Measurements from ENCODE around the gene PFN1. TPM values are rescaled to one million over a fixed set of nuclear protein-coding genes. Genes with fewer than 3 reads are reported as not detected.
A peak's percentile ranks its signal among the peaks of the same experiment; 100 is the strongest.

The PFN1 gene
- total and polyA plus RNA-seq, 4 donors: 440 to 728 (median 548) TPM

DNA sequence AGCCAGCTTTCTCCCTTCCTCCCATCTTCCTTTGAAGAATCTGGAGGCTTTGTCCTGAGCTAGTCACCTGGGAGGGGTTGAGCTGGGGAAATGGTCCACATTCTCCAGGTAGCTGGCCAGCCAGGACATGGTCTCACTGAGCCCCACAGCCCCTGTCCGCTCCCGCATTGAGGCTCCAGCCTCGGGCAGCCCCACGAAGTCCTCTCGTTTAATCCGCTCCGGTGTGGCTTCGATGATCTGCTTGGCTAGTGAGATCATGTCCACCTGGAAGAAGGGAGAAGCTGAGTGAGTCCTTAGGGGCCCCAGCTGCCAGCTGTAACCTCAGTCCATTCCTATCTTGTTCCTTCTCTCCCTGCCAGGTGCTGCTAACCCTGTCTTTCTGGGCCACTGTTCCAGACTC is 21.9 kb upstream of the PFN1 start:
- 89 to 92% methylated on average over 8 of the region's 8 CpGs for WGBS, 2 donors
- Histone ChIP-seq H3K27ac (ENCODE audit: low read depth in 1 of 2, low read length in 2 of 2) (no peak overlapping the region), H3K9me3 (ENCODE audit: control insufficient read depth, low read length) (no peaks in the 10 kb centered on the region), H3K4me3 (ENCODE audit: low read length in 2 of 2) (no peak overlapping the region), H3K36me3 (ENCODE audit: control insufficient read depth in 1 of 2, insufficient read depth in 2 of 2, low read length in 1 of 2) (peaks cover 0 to 7% of the 10 kb centered on the region in 2 donors), H3K27me3 (ENCODE audit: control insufficient read depth in 1 of 2, insufficient read depth in 2 of 2, low read length in 1 of 2) (no peaks in the 10 kb centered on the region), H3K4me1 (ENCODE audit: control insufficient read depth in 1 of 2, insufficient read depth in 2 of 2, low read length in 2 of 2) (peaks cover 0 to 2% of the 10 kb centered on the region in 2 donors)
- no peak for ATAC-seq (ENCODE audit: low FRiP score)
- DNase-seq: no peak
- intact Hi-C loops (cut with DNase I): no loop called here

DNA sequence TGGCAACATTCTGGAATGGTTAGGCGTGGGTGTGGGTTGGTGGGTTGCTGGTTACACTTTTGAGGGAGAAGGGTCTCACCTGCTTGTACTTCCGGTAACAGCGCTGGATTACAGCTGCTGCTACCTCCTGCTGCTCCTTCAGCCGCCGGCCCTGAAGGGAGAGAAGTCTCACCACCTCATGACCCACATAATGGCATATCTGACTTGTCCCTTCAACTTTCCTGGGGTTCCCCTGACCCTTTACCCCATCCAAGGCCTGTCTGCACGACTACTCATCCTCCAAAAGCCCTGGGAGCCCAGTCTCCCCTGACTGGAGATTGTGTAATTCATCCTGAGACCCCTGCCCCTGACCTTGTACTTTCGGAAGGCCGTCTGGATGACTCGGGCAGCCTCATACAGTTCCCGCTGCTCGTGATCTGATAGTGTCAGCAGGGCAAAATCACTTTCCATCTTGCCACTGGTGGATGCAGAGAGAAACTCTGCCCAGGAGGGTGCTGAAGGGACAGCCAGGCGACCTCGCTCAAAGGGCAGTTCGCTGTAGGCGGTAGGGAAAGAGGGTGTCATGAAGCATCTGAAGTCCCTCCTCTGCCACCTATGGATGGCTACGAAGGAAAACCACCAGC is 21.3 kb upstream of the PFN1 start:
- no peak for ATAC-seq (ENCODE audit: low FRiP score)
- 83 to 84% methylated on average over 16 of the region's 16 CpGs for WGBS, 2 donors
- H3K27ac ChIP-seq (ENCODE audit: low read depth in 1 of 2, low read length in 2 of 2): no peak overlapping the region
- H3K36me3 ChIP-seq (ENCODE audit: control insufficient read depth in 1 of 2, insufficient read depth in 2 of 2, low read length in 1 of 2): peaks cover 0 to 7% of the 10 kb centered on the region in 2 donors
- H3K4me1 ChIP-seq (ENCODE audit: control insufficient read depth in 1 of 2, insufficient read depth in 2 of 2, low read length in 2 of 2): peaks cover 0 to 2% of the 10 kb centered on the region in 2 donors
- intact Hi-C loops (cut with DNase I): no loop called here
- H3K9me3 ChIP-seq (ENCODE audit: control insufficient read depth, low read length): no peaks in the 10 kb centered on the region
- DNase-seq: no peak
- no peak overlapping the region for H3K4me3 ChIP-seq (ENCODE audit: low read length in 2 of 2)
- no peaks in the 10 kb centered on the region for H3K27me3 ChIP-seq (ENCODE audit: control insufficient read depth in 1 of 2, insufficient read depth in 2 of 2, low read length in 1 of 2)

DNA sequence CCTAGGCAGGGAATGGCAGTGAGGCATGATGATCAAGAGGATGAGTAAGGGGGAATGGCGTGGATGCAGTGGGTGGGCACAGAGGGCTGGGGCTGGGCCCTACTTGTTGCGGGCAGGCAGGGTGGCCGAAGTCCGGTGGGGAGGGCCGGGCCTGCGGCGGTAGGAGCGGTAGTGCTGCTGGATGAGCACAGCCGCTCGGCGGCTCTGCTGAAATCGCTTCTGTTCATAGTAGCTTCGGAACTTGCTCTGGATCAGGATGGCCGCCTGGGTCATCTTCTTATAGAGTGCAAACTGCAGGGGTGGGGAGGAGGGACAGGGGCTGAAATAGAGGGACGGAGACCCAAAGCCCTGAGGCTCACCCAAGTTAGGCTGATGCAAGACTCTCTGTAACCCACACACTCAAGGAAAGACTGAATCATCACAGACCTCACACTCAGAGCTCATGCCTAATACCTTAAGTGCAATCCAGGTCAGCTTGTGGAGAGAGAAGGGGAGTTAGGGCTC is 20.8 kb upstream of the PFN1 start:
- peak overlapping the region in 1 of 2 donors; percentile 29 for H3K27ac ChIP-seq (ENCODE audit: low read depth in 1 of 2, low read length in 2 of 2)
- H3K4me3 ChIP-seq (ENCODE audit: low read length in 2 of 2): no peak overlapping the region
- WGBS, 2 donors: 59 to 63% methylated on average over 15 of the region's 15 CpGs
- H3K9me3 ChIP-seq (ENCODE audit: control insufficient read depth, low read length): no peaks in the 10 kb centered on the region
- ATAC-seq (ENCODE audit: low FRiP score) (no peak), DNase-seq (peak in 1 of 2 donors; percentile 84)
- H3K27me3 ChIP-seq (ENCODE audit: control insufficient read depth in 1 of 2, insufficient read depth in 2 of 2, low read length in 1 of 2): no peaks in the 10 kb centered on the region
- intact Hi-C loops (cut with DNase I): no loop called here
- H3K36me3 ChIP-seq (ENCODE audit: control insufficient read depth in 1 of 2, insufficient read depth in 2 of 2, low read length in 1 of 2): peaks cover 0 to 5% of the 10 kb centered on the region in 2 donors
- peaks cover 0 to 2% of the 10 kb centered on the region in 2 donors for H3K4me1 ChIP-seq (ENCODE audit: control insufficient read depth in 1 of 2, insufficient read depth in 2 of 2, low read length in 2 of 2)

DNA sequence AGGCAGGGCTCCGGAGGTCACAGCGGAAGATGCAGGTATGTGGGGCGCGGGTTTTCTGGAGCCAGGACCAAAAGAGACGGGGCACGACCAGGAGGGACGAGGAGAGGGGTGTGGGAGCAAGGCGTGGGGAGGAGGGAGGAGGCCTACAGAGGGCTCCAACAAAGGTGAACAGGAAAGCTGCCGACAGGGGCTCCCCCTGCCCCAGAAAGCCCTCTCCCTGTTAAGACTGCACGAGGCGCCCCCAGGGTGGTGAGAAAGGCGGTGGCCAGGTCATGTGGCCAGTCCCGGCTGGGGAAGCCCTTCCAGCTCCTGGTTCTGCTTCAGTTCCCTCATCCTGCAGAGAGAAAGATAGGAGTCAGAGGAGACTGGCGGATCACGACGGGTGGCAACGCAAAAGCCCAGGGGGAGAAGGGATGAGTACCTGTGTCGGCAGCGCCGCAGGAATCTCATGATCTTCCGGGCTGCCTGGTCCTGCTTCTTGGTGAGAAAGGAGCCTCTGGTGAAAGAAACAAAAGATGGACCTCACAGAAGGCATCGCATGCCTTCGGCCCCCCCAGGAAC is 20.2 kb upstream of the PFN1 start:
- WGBS, 2 donors: 24 to 28% methylated on average over 23 of the region's 23 CpGs
- DNase-seq (peak in 1 of 2 donors; percentile 61), ATAC-seq (ENCODE audit: low FRiP score) (no peak)
- intact Hi-C loops (cut with DNase I): no loop called here
- peaks cover 0 to 2% of the 10 kb centered on the region in 2 donors for H3K4me1 ChIP-seq (ENCODE audit: control insufficient read depth in 1 of 2, insufficient read depth in 2 of 2, low read length in 2 of 2)
- H3K27me3 ChIP-seq (ENCODE audit: control insufficient read depth in 1 of 2, insufficient read depth in 2 of 2, low read length in 1 of 2): no peaks in the 10 kb centered on the region
- H3K36me3 ChIP-seq (ENCODE audit: control insufficient read depth in 1 of 2, insufficient read depth in 2 of 2, low read length in 1 of 2): peaks cover 0 to 5% of the 10 kb centered on the region in 2 donors
- H3K4me3 ChIP-seq (ENCODE audit: low read length in 2 of 2): no peak overlapping the region
- no peaks in the 10 kb centered on the region for H3K9me3 ChIP-seq (ENCODE audit: control insufficient read depth, low read length)
- peak overlapping the region in 1 of 2 donors; percentile 72 for H3K27ac ChIP-seq (ENCODE audit: low read depth in 1 of 2, low read length in 2 of 2)

DNA sequence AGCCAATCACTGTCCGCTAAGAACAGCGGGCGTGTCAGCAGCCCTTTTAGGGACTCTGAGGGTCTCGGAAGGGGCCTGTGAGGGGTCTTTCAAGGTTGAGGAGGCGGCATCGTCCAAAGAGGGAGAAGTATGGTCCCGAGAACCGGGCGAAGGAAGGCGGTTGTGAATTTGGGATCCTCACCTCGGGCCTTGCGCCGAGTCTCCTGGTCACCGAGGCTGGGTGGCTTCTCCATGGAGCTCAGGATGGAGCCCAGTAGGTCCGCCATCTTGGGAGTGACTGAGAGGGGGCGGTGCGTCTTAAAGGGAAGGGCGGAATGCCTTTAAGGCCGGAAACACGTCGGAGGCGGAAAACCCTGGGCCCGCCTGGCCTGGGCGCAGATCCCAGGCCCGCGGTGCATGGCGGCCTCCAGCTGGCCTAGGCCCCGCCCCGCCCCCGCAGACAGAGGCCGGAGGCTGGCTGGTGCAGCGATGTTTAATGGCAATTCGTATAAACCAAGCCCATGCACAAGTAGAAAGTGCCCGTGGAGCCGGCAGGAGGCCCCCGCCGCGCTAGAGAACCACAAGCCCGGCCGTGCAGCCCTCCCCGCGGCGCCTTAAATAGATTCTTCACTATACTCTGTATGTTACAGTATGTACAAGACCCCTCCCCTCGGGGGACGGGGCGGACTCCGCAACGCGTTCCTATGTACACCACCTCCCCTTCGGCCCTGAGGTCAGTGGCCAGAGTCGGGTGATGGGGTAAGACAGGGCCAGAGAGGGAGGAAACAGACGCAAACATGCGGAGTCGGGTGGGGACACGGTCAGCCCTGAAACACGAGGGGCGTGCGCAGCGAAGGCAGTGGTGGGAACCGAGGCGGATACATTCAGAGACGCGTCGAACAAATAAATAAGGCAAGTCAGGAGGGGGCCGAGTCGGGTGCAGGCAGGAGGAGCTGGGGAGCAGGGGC is 19.5 kb upstream of the PFN1 start, which contains the start of gene SPAG7:
SPAG7 (minus strand) TSS at position 279 of the 947 bp plus-strand sequence; CDS start at position 266, 13 bp downstream.
- 0 to 1% methylated on average over 64 to 66 of the region's 66 CpGs for WGBS, 2 donors
- intact Hi-C loops (cut with DNase I): loop anchor here in 1 of 2 donors (1.0 kb wide), 2 partner anchors 19 to 29 kb away; partner anchors contain the start of genes INCA1 and KIF1C
- no peaks in the 10 kb centered on the region for H3K27me3 ChIP-seq (ENCODE audit: control insufficient read depth in 1 of 2, insufficient read depth in 2 of 2, low read length in 1 of 2)
- ATAC-seq (ENCODE audit: low FRiP score): peak; percentile 94
- H3K27ac ChIP-seq (ENCODE audit: low read depth in 1 of 2, low read length in 2 of 2): peak within 1 kb of the TSS; percentile 10 to 86
- H3K4me1 ChIP-seq (ENCODE audit: control insufficient read depth in 1 of 2, insufficient read depth in 2 of 2, low read length in 2 of 2): peaks cover 0 to 2% of the 10 kb centered on the region in 2 donors
- DNase-seq: peak; percentile 95 to 97
- H3K4me3 ChIP-seq (ENCODE audit: low read length in 2 of 2): peak within 1 kb of the TSS; percentile 65
- H3K36me3 ChIP-seq (ENCODE audit: control insufficient read depth in 1 of 2, insufficient read depth in 2 of 2, low read length in 1 of 2): peaks cover 0 to 3% of the 10 kb centered on the region in 2 donors
- H3K9me3 ChIP-seq (ENCODE audit: control insufficient read depth, low read length): no peaks in the 10 kb centered on the region

DNA sequence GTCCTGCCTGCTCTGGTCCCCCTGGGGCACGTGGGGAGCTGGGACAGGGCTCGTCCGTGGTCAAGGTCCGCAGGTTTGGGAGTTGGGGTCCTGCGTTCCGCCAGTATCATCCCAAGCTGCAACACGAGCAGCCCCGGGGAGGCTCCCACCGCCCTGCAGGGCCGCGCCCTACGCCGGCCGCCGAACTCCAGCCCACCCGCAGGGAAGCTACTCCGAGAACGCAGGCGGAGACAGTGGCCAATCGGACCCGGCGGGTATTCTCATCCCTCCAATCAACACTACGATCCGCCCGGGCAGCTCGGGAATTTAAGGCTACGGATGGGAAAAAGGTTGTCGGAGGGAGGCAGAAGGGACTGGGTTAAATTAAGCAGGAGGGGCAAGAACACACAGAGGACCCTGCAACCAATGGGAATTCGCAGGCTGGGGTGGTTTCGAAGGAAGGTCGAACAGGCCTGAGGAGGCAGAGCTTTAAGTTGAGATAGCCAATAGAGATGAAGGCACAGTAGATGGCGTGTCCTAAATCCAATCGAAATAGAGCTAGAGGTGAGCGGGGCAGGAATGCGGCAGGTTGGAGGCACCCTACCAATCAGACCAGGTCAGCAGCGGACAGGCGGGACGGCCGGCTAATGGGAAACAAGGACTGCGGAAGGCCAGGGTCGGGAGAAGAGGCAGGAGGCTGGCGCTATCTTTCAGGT is 18.7 kb upstream of the PFN1 start:
- 0% methylated on average over 42 of the region's 42 CpGs for WGBS, 2 donors
- Histone ChIP-seq H3K36me3 (ENCODE audit: control insufficient read depth in 1 of 2, insufficient read depth in 2 of 2, low read length in 1 of 2) (peaks cover 0 to 2% of the 10 kb centered on the region in 2 donors), H3K4me1 (ENCODE audit: control insufficient read depth in 1 of 2, insufficient read depth in 2 of 2, low read length in 2 of 2) (peaks cover 0 to 2% of the 10 kb centered on the region in 2 donors), H3K27ac (ENCODE audit: low read depth in 1 of 2, low read length in 2 of 2) (peak overlapping the region in 1 of 2 donors; percentile 62), H3K4me3 (ENCODE audit: low read length in 2 of 2) (peak overlapping the region; percentile 51 to 65), H3K27me3 (ENCODE audit: control insufficient read depth in 1 of 2, insufficient read depth in 2 of 2, low read length in 1 of 2) (no peaks in the 10 kb centered on the region), H3K9me3 (ENCODE audit: control insufficient read depth, low read length) (no peaks in the 10 kb centered on the region)
- intact Hi-C loops (cut with DNase I): loop anchor here in 1 of 2 donors (1.0 kb wide), 2 partner anchors 18 to 30 kb away; partner anchors contain the start of genes INCA1 and KIF1C
- peak; percentile 96 for ATAC-seq (ENCODE audit: low FRiP score)
- peak; percentile 97 to 99 for DNase-seq

DNA sequence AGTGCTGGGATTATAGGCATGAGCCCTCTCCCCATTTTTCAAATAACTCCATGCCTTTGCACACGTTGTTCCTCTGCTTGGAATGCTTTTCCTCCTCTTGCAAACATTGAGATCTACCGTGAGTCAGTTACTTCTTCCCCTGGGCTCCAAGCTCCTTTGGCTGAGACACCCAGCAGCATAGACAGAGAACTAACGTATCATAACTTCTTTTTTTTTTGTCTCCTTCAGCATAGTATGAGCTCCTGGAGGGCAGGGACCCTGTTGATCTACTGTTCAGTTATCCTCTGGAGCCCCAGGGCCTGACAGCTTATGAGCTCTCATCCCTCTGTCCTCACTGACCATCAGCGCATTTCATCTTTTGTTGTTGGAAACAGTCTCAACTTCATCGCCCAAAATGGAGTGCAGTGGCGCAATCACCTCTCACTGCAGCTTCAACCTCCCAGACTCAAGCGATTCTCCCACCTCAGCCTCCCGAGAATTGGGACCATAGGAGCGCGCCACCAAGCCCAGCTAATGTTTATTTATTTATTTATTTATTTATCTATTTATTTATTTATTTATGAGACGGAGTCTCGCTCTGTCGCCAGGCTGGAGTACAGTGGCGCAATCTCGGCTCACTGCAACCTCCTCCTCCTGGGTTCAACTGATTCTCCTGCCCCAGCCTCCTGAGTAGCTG is 17.1 kb upstream of the PFN1 start:
- H3K9me3 ChIP-seq (ENCODE audit: control insufficient read depth, low read length): no peaks in the 10 kb centered on the region
- DNase-seq: no peak
- H3K4me3 ChIP-seq (ENCODE audit: low read length in 2 of 2): no peak overlapping the region
- intact Hi-C loops (cut with DNase I): no loop called here
- no peak for ATAC-seq (ENCODE audit: low FRiP score)
- peaks cover 0 to 2% of the 10 kb centered on the region in 2 donors for H3K36me3 ChIP-seq (ENCODE audit: control insufficient read depth in 1 of 2, insufficient read depth in 2 of 2, low read length in 1 of 2)
- peaks cover 0 to 2% of the 10 kb centered on the region in 2 donors for H3K4me1 ChIP-seq (ENCODE audit: control insufficient read depth in 1 of 2, insufficient read depth in 2 of 2, low read length in 2 of 2)
- H3K27me3 ChIP-seq (ENCODE audit: control insufficient read depth in 1 of 2, insufficient read depth in 2 of 2, low read length in 1 of 2): no peaks in the 10 kb centered on the region
- no peak overlapping the region for H3K27ac ChIP-seq (ENCODE audit: low read depth in 1 of 2, low read length in 2 of 2)
- 96 to 97% methylated on average over 15 of the region's 15 CpGs for WGBS, 2 donors

Measured in aorta (tissue), 5 donors.